Dendritic cell treated with granulocyte-macrophage colony-stimulating factor and Interleukin-4, amounts not matched to agents 40 ng/mL and 50 ng/mL, for 4 days (primary cell): ENCODE data around the gene BTRC.

Source experiments
- H3K27ac Mint-ChIP-seq: one replicate; pipeline ENCODE4 v1.8.0; 2022; ENCODE audit warnings: mild to moderate bottlenecking, mixed read lengths
- H3K27me3 Mint-ChIP-seq: one replicate; pipeline ENCODE4 v1.8.0; 2022; ENCODE audit warnings: mild to moderate bottlenecking, mixed read lengths
- H3K36me3 Mint-ChIP-seq: one replicate; pipeline ENCODE4 v1.8.0; 2022; ENCODE audit warnings: low read depth, mixed read lengths
- H3K4me1 Mint-ChIP-seq: one replicate; pipeline ENCODE4 v1.8.0; 2022; ENCODE audit warnings: low read depth, mixed read lengths
- H3K4me3 Mint-ChIP-seq: one replicate; pipeline ENCODE4 v1.8.0; 2022; ENCODE audit warnings: mild to moderate bottlenecking, moderate library complexity, mixed read lengths
- H3K9me3 Mint-ChIP-seq: one replicate; pipeline ENCODE4 v1.8.0; 2022; ENCODE audit warnings: mixed read lengths
- intact Hi-C: fragments of 100-400 bp; cut with micrococcal nuclease; formaldehyde crosslinking; loops from one replicate; pipeline ENCODE4 v1.15.0; 2022

BTRC gene

DNA sequence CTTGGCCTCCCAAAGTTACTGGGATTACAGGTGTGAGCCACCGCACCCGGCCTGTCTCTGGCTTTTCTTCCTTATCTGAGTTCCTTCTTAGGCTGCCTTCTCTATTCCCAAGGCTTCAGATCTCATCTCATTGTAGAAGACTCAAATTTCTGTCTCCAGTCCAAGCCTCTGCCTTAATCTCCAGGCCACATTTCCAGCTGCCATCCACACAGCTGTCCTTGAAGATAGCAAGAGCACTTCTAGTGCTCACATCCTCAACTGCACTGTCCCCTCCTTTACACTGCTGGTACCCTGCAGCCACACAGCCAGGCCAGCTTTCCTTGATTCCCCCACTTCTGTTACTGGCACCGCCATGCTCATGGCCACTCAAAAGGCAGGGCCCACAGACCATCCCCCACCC is 198.5 kb downstream of the BTRC start:
- H3K4me1 Mint-ChIP-seq = no peaks in the 10 kb centered on the region
- H3K27me3 Mint-ChIP-seq = no peaks in the 10 kb centered on the region
- H3K27ac Mint-ChIP-seq = no peak overlapping the region
- peaks cover 44% of the 10 kb centered on the region for H3K36me3 Mint-ChIP-seq
- intact Hi-C loops = no loop called here
- no peak overlapping the region for H3K4me3 Mint-ChIP-seq
- no peaks in the 10 kb centered on the region for H3K9me3 Mint-ChIP-seq

- Mint-ChIP-seq H3K4me3 (no peak overlapping the region), H3K27ac (no peak overlapping the region), H3K27me3 (peaks cover 17% of the 10 kb centered on the region), H3K9me3 (no peaks in the 10 kb centered on the region), H3K4me1 (peaks cover 13% of the 10 kb centered on the region), H3K36me3 (peaks cover 21% of the 10 kb centered on the region)
- intact Hi-C loops = no loop called here
Observed at GRCh38 chr10:101557541-101557940, 203.6 kb downstream of the BTRC start.

DNA sequence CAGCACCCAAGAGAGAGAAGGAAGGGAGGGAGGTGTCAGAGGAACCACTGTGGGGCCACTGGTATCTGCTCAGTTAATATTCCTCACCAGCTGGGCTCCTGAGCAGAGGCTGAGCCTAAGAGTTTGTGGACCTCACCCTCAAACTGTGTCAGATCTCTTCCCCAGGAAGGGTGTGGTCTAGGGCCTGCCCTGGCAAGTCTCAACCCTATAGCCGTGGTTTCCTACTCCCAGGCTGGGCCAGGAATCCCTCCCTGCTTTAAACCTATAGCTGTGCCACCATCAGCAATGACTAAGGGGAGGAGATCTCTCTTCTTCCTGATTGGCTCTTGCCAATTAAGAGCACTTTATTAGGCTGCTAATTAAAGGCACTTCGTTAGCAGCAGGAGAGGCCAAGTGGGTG is 204.2 kb downstream of the BTRC start:
- Mint-ChIP-seq H3K27ac (no peak overlapping the region), H3K9me3 (no peaks in the 10 kb centered on the region), H3K27me3 (peaks cover 20% of the 10 kb centered on the region), H3K4me3 (no peak overlapping the region), H3K36me3 (peaks cover 14% of the 10 kb centered on the region), H3K4me1 (peaks cover 13% of the 10 kb centered on the region)
- intact Hi-C loops = no loop called here

GRCh38 chr10:101558671-101559595 is 205.0 kb downstream of the BTRC start:
- Mint-ChIP-seq H3K4me3 (no peak overlapping the region), H3K4me1 (peaks cover 13% of the 10 kb centered on the region), H3K27ac (no peak overlapping the region), H3K27me3 (peaks cover 25% of the 10 kb centered on the region), H3K36me3 (peaks cover 7% of the 10 kb centered on the region), H3K9me3 (no peaks in the 10 kb centered on the region)
- intact Hi-C loops = no loop called here

DNA sequence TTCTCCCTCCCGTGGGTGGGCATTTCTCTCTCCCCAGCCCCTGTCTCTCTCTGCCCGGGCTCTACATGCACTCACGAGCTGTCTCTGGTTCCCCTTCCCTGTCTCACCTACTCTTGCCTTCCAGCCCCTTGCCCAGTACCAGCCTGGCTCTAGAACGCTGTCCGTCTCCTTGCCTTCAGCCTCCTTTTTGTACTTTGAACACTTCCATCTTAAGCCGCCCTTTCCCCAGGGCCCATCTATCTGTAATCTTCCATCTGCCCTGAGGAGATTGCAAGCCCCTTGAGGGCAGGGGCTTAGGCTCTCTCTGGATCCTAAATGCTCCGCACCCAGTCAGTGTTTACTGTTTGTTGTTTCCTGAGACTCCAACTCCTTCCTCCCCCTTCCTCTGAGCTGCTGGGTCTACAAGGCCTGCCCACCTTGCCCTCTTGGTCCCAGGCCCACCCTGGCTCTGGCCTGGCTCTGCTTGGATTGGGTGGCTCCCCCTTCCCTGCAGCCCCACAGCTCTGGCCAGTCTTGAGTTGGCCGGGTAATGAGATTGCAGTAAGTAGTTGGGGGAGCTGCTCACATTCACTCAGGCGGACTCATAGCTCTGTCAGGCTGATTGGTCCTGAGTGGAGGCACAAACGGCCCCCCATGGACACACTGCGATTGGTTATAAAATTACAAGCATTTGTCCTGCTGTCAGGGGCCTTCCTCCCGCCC is 205.8 kb downstream of the BTRC start:
- Mint-ChIP-seq H3K4me1 (peaks cover 13% of the 10 kb centered on the region), H3K9me3 (no peaks in the 10 kb centered on the region), H3K27ac (no peak overlapping the region), H3K27me3 (peaks cover 31% of the 10 kb centered on the region), H3K4me3 (no peak overlapping the region), H3K36me3 (no peaks in the 10 kb centered on the region)
- intact Hi-C loops = no loop called here

GRCh38 chr10:101560298-101561067 is 206.5 kb downstream of the BTRC start:
- H3K27ac Mint-ChIP-seq = no peak overlapping the region
- intact Hi-C loops = no loop called here

DNA sequence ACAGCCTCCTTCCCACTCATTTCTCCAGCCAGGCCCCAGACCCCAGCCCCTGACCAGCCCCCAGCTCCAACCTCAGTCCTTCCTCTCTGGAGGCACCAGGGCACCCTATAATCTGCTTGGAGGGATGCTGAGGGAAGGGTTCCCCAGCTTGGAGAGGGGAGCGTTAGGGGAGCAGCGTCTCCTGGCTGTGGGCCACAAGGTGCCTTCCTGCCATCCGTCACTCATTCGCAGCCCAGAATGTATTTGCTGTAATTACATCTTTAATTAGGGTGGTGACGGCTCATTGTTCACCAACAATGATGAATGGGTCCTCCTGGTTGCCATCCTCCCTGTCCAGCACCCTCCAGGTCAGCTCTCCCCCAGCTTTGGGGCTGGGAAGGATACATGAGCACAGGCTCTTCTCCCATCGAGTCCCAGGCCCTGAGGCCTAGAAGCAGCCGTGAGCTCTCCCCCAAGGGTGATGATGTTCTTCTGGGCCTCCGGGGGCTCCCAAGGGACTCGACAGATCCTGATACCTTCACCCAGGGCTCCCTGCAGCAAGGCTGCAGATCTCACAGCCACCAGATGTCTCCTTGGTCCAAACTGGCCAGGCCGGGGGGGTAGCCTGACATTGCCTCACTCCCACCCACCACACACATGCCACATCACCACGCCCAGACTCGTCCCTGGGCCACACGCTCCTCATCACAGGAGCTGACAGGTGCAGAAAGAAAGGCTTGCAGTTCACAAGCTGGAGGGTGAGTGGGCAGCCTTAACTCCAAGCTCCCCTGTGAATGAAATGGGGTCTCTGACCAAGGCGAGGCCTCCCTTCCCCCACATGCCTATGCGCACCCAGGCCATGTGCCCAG is 207.3 kb downstream of the BTRC start:
- Mint-ChIP-seq H3K4me3 (no peak overlapping the region), H3K4me1 (peaks cover 15% of the 10 kb centered on the region), H3K27me3 (peaks cover 47% of the 10 kb centered on the region), H3K36me3 (no peaks in the 10 kb centered on the region), H3K9me3 (no peaks in the 10 kb centered on the region), H3K27ac (no peak overlapping the region)
- intact Hi-C loops = no loop called here

More at GRCh38 chr10:101560298-101561067, 206.5 kb downstream of the BTRC start:
- no peaks in the 10 kb centered on the region for H3K9me3 Mint-ChIP-seq
- peaks cover 13% of the 10 kb centered on the region for H3K4me1 Mint-ChIP-seq
- no peak overlapping the region for H3K4me3 Mint-ChIP-seq
- no peaks in the 10 kb centered on the region for H3K36me3 Mint-ChIP-seq
- peaks cover 39% of the 10 kb centered on the region for H3K27me3 Mint-ChIP-seq

DNA sequence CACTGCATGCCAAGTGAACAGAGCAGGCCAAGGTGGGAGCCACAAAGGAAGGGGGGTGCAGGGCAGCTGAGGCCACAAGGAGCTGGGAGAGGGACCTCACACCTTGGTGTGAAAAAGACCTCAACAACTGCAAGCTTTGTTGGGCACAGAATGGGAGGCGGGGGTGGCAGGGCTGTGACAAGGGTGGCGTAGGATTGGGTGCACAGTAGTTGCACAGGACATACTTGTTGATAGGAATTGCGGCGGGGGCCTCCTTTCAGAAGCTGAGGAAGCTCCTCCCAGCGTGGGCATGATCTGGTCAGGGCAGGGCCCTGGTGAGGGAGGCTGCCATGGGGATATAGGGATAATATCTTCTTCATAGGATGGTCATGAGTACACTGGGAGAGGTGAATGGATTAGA is 208.3 kb downstream of the BTRC start:
- Mint-ChIP-seq H3K36me3 (no peaks in the 10 kb centered on the region), H3K4me3 (no peak overlapping the region), H3K27ac (no peak overlapping the region), H3K27me3 (peaks cover 55% of the 10 kb centered on the region), H3K4me1 (peaks cover 17% of the 10 kb centered on the region), H3K9me3 (no peaks in the 10 kb centered on the region)
- intact Hi-C loops = no loop called here

- H3K36me3 Mint-ChIP-seq = no peaks in the 10 kb centered on the region
- H3K27ac Mint-ChIP-seq = no peak overlapping the region
- H3K4me3 Mint-ChIP-seq = no peak overlapping the region
- peaks cover 13% of the 10 kb centered on the region for H3K4me1 Mint-ChIP-seq
- intact Hi-C loops = no loop called here
- peaks cover 62% of the 10 kb centered on the region for H3K27me3 Mint-ChIP-seq
- H3K9me3 Mint-ChIP-seq = no peaks in the 10 kb centered on the region
Observed at GRCh38 chr10:101563007-101563406, 209.0 kb downstream of the BTRC start.

- Mint-ChIP-seq H3K9me3 (no peaks in the 10 kb centered on the region), H3K4me1 (peaks cover 8% of the 10 kb centered on the region), H3K27ac (no peak overlapping the region), H3K4me3 (no peak overlapping the region), H3K27me3 (peaks cover 65% of the 10 kb centered on the region), H3K36me3 (no peaks in the 10 kb centered on the region)
- intact Hi-C loops = no loop called here
Observed at GRCh38 chr10:101563497-101564040, 209.6 kb downstream of the BTRC start.

DNA sequence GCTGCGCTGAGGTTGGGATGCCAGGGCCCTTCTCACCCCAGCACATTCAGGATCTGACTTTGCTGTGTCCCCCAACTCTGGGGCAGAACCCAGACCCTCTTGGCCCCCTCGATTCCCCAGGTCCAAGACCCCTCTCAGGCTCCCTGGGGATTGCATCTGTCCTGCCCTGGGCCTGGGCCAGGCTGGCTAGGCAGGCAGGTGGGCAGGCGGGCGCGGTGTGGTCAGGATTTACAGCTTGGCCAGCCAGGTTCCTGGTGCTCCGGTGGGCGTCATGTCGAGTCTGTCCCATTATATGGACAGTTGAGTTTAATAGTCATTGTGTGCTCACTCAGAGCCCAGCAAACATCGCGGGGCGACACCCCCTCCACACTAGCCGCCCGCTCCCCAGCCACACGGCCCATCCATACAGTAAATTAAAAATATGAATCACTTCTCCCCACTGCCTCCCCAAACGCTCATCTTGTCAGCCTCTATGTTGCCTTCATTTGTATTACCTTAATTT is 210.6 kb downstream of the BTRC start:
- H3K27ac Mint-ChIP-seq = no peak overlapping the region
- H3K4me3 Mint-ChIP-seq = no peak overlapping the region
- H3K9me3 Mint-ChIP-seq = no peaks in the 10 kb centered on the region
- intact Hi-C loops = no loop called here
- peaks cover 66% of the 10 kb centered on the region for H3K27me3 Mint-ChIP-seq
- H3K36me3 Mint-ChIP-seq = no peaks in the 10 kb centered on the region
- H3K4me1 Mint-ChIP-seq = peaks cover 9% of the 10 kb centered on the region

DNA sequence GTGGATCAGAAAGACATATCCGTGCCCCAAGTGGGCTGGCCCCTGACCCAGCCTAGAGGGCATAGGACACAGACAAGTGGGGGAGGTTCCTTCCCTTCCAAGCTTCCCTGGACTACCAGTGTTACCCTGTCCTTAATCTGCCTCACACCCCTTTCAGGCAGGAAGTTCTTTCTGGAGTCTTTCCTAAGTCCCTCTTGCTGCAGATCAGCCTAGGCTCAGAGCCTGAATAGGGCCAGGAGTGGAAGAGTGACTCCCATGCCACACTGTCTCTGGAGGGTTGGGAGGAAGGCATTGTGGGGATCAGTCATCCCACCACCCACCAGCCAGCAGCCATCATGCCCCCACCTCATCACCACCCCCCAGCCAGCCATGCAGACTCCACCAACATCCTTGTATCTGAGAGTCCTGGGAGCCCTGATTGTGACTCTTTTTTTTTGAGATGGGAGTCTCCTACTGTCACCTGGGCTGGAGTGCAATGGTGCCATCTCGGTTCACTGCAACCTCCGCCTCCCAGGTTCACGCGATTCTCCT is 211.5 kb downstream of the BTRC start:
- peaks cover 16% of the 10 kb centered on the region for H3K4me1 Mint-ChIP-seq
- H3K9me3 Mint-ChIP-seq = no peaks in the 10 kb centered on the region
- intact Hi-C loops = no loop called here
- H3K27me3 Mint-ChIP-seq = peaks cover 69% of the 10 kb centered on the region
- H3K4me3 Mint-ChIP-seq = no peak overlapping the region
- H3K36me3 Mint-ChIP-seq = no peaks in the 10 kb centered on the region
- H3K27ac Mint-ChIP-seq = no peak overlapping the region

DNA sequence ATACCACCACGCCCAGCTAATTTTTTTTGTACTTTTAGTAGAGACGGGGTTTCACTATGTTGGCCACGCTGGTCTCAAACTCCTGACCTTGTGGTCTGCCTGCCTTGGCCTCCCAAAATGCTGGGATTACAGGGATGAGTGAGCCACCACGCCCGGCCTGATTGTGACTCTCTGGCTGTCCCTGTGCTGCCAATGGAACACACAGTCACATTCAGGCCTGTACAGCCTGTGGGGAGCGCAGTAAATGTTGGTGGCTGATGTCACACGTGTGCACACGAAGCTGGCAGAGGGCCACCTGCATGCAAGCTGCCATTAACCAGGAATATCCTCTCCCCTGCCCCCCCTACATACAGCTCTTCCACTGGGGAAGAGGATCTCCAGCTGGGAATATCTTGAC is 212.0 kb downstream of the BTRC start:
- no peaks in the 10 kb centered on the region for H3K36me3 Mint-ChIP-seq
- no peaks in the 10 kb centered on the region for H3K9me3 Mint-ChIP-seq
- H3K27me3 Mint-ChIP-seq = peaks cover 69% of the 10 kb centered on the region
- intact Hi-C loops = no loop called here
- H3K4me1 Mint-ChIP-seq = peaks cover 21% of the 10 kb centered on the region
- H3K4me3 Mint-ChIP-seq = no peak overlapping the region
- H3K27ac Mint-ChIP-seq = no peak overlapping the region
